Activated T-helper 2 cell treated with anti-CD3 and anti-CD28 coated beads, Interferon-gamma antibody, Interleukin-2, Interleukin-4, amounts not matched to agents 10 μg/mL and 5 μg/mL and 100 μg/mL, durations not matched to agents 14 hours and 24 hours and 36 hours (primary cell): Measurements from ENCODE around the gene ACOXL. TPM values are rescaled to one million over a fixed set of nuclear protein-coding genes. Genes with fewer than 3 reads are reported as not detected.

Experiments used
- DNase-seq: peaks from one replicate; pipeline ENCODE4 v3.0.0; 2021; ENCODE audit warnings: low spot score
- H3K27ac Mint-ChIP-seq: one replicate; pipeline ENCODE4 v1.8.0; 2021; ENCODE audit warnings: mixed read lengths
- H3K27me3 Mint-ChIP-seq: one replicate; pipeline ENCODE4 v1.8.0; 2021; ENCODE audit warnings: low read depth, mixed read lengths
- H3K36me3 Mint-ChIP-seq: one replicate; pipeline ENCODE4 v1.8.0; 2021; ENCODE audit warnings: low read depth, mixed read lengths
- H3K4me1 Mint-ChIP-seq: one replicate; pipeline ENCODE4 v1.8.0; 2021; ENCODE audit warnings: low read depth, mixed read lengths
- H3K4me3 Mint-ChIP-seq: one replicate; pipeline ENCODE4 v1.8.0; 2021; ENCODE audit warnings: low read depth, mild to moderate bottlenecking, moderate library complexity, mixed read lengths
- H3K9me3 Mint-ChIP-seq: one replicate; pipeline ENCODE4 v1.8.0; 2021; ENCODE audit warnings: mixed read lengths
- intact Hi-C: fragments of 100-400 bp; cut with micrococcal nuclease; formaldehyde crosslinking; loops from one replicate; pipeline ENCODE4 v1.15.1; 2023
- total RNA-seq: library from RNA; stranded (reverse); gene quantifications from 2 replicates; pipeline ENCODE4 v1.2.3, GENCODE V29; 2022

The ACOXL gene
- total RNA-seq, 1 donor from 2014 or later, result 1.6 TPM

- no peak for DNase-seq
- intact Hi-C loops, result loop anchor here (1.0 kb wide), 2 partner anchors 11 to 19 kb away; no protein-coding TSS in a partner anchor
- Mint-ChIP-seq H3K27ac (no peak overlapping the region), H3K36me3 (no peaks in the 10 kb centered on the region), H3K9me3 (no peaks in the 10 kb centered on the region), H3K27me3 (peaks cover 51% of the 10 kb centered on the region), H3K4me1 (peaks cover 21% of the 10 kb centered on the region), H3K4me3 (no peak overlapping the region)
These were observed 378.9 kb downstream of the ACOXL start for GRCh38 chr2:111111101-111111755.

DNA sequence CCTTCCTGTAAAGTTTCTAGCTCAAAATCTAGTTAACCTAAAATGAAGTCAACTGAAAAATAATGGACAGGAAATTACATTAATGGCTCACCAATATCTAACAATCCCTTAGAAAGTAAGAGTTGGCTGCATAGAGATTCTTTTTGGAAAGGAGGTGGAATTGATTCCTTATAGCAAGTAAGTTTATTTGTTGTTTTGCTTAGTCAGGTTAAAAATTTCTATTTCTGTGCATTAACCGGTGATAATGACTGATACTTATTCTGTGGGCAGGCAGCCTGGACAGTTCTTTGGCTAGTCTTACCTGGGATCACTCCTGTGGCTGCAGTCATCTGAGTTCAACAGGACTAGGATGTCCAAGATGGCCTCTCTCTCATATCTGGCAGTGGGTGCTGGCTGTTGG, 381.5 kb downstream of the ACOXL start:
- no peaks in the 10 kb centered on the region for H3K9me3 Mint-ChIP-seq
- no peak overlapping the region for H3K27ac Mint-ChIP-seq
- no peak overlapping the region for H3K4me3 Mint-ChIP-seq
- peaks cover 7% of the 10 kb centered on the region for H3K36me3 Mint-ChIP-seq
- peaks cover 50% of the 10 kb centered on the region for H3K27me3 Mint-ChIP-seq
- H3K4me1 Mint-ChIP-seq, result peaks cover 41% of the 10 kb centered on the region
- intact Hi-C loops, result no loop called here
- no peak for DNase-seq

GRCh38 chr2:111116011-111116746, 383.8 kb downstream of the ACOXL start:
- Mint-ChIP-seq H3K27me3 (peaks cover 36% of the 10 kb centered on the region), H3K9me3 (no peaks in the 10 kb centered on the region), H3K36me3 (peaks cover 12% of the 10 kb centered on the region), H3K27ac (peak overlapping the region; percentile 91), H3K4me1 (peaks cover 37% of the 10 kb centered on the region), H3K4me3 (peak overlapping the region; percentile 87)
- DNase-seq, result no peak
- intact Hi-C loops, result loop anchor here (2.0 to 5.0 kb wide), 8 partner anchors 15 to 583 kb away; no protein-coding TSS in a partner anchor

DNA sequence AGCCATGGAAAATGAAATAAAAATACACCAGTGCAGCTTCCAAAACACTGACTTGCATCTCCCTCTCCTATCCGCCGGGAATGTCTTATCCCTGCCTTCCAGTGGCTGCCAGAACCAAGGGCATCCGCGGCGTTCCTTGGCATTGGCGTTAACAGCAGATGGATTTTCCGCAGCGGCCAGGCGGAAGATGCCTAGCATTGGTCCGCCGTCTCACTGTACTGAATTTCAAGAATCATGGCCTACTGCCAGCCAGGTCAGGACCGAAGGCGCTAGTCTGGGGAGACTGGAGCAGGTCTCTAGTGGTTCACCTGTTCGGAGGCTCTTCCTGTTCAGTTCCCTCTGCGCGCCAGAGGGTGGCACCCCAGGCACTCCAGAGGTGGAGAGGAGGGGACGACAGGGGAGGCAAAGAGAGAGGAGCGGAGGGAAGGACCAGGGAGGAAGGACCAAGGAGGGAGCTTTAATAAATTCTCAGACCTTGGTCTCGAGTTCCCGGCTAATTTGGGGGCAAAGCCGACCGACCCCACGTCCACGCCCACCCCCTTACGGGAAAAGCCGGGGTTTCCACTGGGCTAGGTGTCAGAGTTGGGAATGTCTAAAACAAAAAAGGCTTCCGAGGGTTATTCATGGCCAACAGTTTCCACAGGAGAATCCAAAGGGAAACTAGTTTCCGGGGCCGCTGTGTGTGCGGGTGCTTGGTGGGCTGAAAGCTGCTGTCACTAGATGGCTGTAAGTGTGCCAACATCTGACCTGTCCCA, 384.6 kb downstream of the ACOXL start:
- peaks cover 35% of the 10 kb centered on the region for H3K27me3 Mint-ChIP-seq
- H3K27ac Mint-ChIP-seq, result peak overlapping the region; percentile 91
- H3K9me3 Mint-ChIP-seq, result no peaks in the 10 kb centered on the region
- intact Hi-C loops, result loop anchor here (2.0 to 5.0 kb wide), 8 partner anchors 16 to 582 kb away; no protein-coding TSS in a partner anchor
- H3K36me3 Mint-ChIP-seq, result peaks cover 20% of the 10 kb centered on the region
- H3K4me1 Mint-ChIP-seq, result peaks cover 35% of the 10 kb centered on the region
- peak overlapping the region; percentile 87 for H3K4me3 Mint-ChIP-seq
- DNase-seq, result peak; percentile 55

DNA sequence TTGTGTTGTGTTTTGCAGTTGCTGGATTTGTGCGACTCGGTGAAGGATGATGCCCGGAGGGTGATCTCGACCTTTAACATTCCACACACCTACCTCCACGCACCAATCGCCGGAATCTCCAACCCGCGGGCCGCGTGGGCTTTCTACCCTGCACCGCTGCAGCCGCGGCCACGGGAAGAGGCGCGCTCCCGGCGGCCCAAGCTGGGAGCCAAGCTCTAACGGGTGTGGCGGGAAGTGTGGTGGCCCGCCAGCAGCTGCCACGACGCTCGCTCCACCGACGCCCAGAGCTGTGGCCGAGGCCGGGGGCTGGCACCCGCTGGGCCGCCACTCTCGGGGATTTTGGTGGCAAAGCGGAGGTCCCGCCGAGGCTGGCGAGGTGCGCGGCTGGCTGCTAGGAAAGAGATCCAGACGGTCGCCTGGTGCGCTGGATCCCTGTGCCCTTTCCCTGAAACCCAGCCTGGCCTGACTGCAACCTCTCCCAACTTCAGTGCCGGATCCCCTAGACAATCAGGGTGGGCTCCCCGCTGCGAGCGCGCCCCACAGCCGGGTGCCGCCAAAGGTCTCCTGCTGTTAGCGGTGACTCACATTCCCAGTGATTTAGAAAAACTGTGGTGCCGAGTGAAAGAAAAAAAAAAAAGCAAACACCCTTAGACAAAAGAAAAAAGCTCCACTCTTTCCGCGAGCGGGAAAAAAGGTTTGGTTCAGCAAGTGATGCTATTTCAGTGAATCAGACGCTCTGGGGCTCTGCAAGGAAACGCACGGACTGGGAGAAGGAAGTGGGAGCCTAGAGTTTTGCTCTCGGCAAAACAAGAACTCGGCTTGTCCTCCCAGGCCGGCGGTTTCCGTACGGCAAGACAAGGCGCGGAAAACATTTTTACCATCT, 385.5 kb downstream of the ACOXL start:
- DNase-seq, result no peak
- intact Hi-C loops, result loop anchor here (2.0 to 5.0 kb wide), 8 partner anchors 17 to 581 kb away; no protein-coding TSS in a partner anchor
- Mint-ChIP-seq H3K9me3 (no peaks in the 10 kb centered on the region), H3K4me3 (peak overlapping the region; percentile 87), H3K36me3 (peaks cover 25% of the 10 kb centered on the region), H3K27ac (peak overlapping the region; percentile 91), H3K27me3 (peaks cover 30% of the 10 kb centered on the region), H3K4me1 (peaks cover 31% of the 10 kb centered on the region)

DNA sequence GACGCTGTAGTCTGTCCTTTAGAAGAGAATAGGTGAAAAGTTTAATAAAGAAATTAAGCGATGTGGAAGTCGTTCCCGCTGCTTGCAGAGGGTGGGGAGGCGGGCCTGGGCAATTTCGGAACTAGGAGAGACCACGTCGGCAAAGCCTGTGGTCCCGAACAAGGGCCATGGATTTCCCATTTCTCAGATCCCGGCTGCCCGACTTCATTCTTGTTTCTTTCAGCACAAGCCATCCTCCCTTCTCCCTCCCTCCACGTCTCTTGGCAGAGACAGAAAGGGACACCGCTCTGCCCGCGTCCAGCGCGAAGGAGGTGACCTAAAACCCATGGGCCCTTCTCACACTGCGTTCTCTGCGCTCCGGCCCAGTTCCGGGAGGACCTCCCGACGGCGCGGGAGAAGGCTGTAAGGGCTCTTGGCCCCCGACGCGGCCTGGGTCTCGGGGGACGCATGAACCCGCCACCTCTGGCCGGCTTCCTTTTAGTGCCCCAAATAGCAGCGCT, 386.2 kb downstream of the ACOXL start:
- H3K9me3 Mint-ChIP-seq, result no peaks in the 10 kb centered on the region
- peaks cover 31% of the 10 kb centered on the region for H3K4me1 Mint-ChIP-seq
- peak overlapping the region; percentile 91 for H3K27ac Mint-ChIP-seq
- peaks cover 31% of the 10 kb centered on the region for H3K36me3 Mint-ChIP-seq
- DNase-seq, result no peak
- peak overlapping the region; percentile 87 for H3K4me3 Mint-ChIP-seq
- H3K27me3 Mint-ChIP-seq, result peaks cover 24% of the 10 kb centered on the region
- intact Hi-C loops, result loop anchor here (5.0 kb wide), 1 partner anchor 509 kb away; no protein-coding TSS in a partner anchor

DNA sequence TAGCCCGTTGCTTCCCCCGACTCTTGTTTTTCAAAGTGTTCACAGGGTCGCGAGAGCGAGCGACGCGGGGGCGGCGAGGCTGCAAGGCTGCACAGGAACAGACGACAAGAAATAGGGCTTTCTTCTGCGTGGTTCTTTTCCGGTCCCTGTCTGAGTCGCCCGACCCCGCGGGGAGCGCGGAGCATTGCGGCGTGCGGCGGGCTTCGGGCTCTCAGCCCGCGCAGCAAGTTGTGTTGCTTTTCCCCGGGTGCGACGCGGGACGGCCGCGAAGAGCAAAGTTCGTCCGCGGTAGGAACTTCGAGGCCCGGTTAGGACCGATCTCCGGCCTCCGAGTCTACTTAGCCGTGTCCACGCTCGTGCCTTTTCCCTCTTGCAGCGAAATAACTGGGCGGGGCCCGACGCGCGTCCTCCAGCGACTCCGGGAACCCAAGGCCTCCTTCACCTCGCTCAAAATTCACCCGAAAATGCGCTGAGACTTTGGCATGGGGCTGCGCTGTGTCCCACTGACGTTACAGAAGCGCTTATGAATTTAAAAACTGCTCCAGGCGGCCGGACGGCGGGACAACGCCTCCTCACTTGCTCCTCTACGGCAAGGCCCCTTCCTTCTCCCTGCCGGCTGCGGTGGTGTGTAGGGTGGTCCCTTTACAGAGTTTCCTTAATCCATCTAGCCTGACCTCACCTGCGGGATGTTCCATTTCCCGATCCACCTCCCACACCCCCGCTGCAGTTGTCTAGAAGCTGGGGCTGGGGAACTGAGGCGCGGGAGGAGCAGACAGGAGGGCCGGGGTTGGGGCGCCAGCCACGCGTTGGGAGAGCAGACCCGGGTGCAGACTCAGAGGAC, 386.8 kb downstream of the ACOXL start:
- Mint-ChIP-seq H3K27me3 (peaks cover 20% of the 10 kb centered on the region), H3K4me1 (peaks cover 35% of the 10 kb centered on the region), H3K4me3 (peak overlapping the region; percentile 87), H3K27ac (peak overlapping the region; percentile 91), H3K9me3 (no peaks in the 10 kb centered on the region), H3K36me3 (peaks cover 38% of the 10 kb centered on the region)
- DNase-seq, result peak; percentile 33
- intact Hi-C loops, result loop anchor here (5.0 kb wide), 1 partner anchor 508 kb away; no protein-coding TSS in a partner anchor

DNA sequence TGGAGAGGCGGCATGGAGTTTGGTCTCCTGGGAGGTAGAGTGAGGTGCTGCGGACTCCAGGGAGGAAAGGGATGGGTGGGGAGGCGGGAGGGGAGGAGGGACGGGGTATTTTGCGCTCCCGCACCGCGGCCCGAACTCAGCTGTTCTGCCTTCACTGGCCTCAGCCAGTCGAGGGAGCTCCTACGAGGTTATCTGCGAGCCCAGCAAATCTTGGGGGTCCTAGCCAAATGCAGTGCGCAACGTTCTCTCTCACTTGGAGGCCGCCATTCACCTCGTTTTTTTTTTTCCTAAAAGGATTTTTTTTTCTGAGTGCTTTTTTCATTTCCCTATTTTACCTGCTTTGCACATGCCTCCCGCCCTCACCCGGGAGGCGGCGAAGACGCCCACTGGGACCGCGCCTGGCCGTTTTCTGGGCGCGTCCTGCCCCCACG, 387.5 kb downstream of the ACOXL start:
- Mint-ChIP-seq H3K27me3 (peaks cover 19% of the 10 kb centered on the region), H3K4me1 (peaks cover 38% of the 10 kb centered on the region), H3K4me3 (peak overlapping the region; percentile 87), H3K27ac (peak overlapping the region; percentile 91), H3K9me3 (no peaks in the 10 kb centered on the region), H3K36me3 (peaks cover 45% of the 10 kb centered on the region)
- intact Hi-C loops, result loop anchor here (5.0 kb wide), 1 partner anchor 507 kb away; no protein-coding TSS in a partner anchor
- no peak for DNase-seq

- H3K9me3 Mint-ChIP-seq, result no peaks in the 10 kb centered on the region
- intact Hi-C loops, result no loop called here
- peaks cover 21% of the 10 kb centered on the region for H3K27me3 Mint-ChIP-seq
- peaks cover 51% of the 10 kb centered on the region for H3K36me3 Mint-ChIP-seq
- H3K4me3 Mint-ChIP-seq, result peak within 1 kb of the TSS; percentile 89
- peaks cover 40% of the 10 kb centered on the region for H3K4me1 Mint-ChIP-seq
- H3K27ac Mint-ChIP-seq, result peak within 1 kb of the TSS; percentile 91
- peak; percentile 86 for DNase-seq
These were observed 388.1 kb downstream of the ACOXL start, which contains the start of gene BCL2L11 for GRCh38 chr2:111120253-111121027. Gene BCL2L11, plus strand, starts transcription at chr2:111120914. Its CDS starts 2,832 bp downstream, at chr2:111123746.

- H3K27ac Mint-ChIP-seq, result peak overlapping the region; percentile 86
- DNase-seq, result peak; percentile 45
- H3K4me3 Mint-ChIP-seq, result peak overlapping the region; percentile 89
- H3K4me1 Mint-ChIP-seq, result peaks cover 42% of the 10 kb centered on the region
- H3K36me3 Mint-ChIP-seq, result peaks cover 58% of the 10 kb centered on the region
- H3K27me3 Mint-ChIP-seq, result peaks cover 22% of the 10 kb centered on the region
- no peaks in the 10 kb centered on the region for H3K9me3 Mint-ChIP-seq
- intact Hi-C loops, result no loop called here
These were observed 388.9 kb downstream of the ACOXL start for GRCh38 chr2:111121028-111121827.
